K562 (cell line): Measurements from ENCODE around the gene AIFM1. TPM values are rescaled to one million over a fixed set of nuclear protein-coding genes. Genes with fewer than 3 reads are reported as not detected.
A peak's percentile ranks its signal among the peaks of the same experiment; 100 is the strongest.

Experiments used
- ADNP ChIP-seq: fragments of 200-800 bp; sonication (Bioruptor generic); IDR thresholded peaks from 2 replicates; pipeline ENCODE4 v1.6.1; 2016; ENCODE audit warnings: missing genetic modification characterization, missing compliant biosample characterization
- BHLHE40 ChIP-seq: IDR thresholded peaks from 2 replicates; pipeline ENCODE4 v1.6.1; 2011; ENCODE audit warnings: low read length, improper control_type of control experiment
- CTBP1 ChIP-seq: fragments of 450-650 bp; IDR thresholded peaks from 2 replicates; pipeline ENCODE4 v1.6.1; 2016; ENCODE audit warnings: borderline replicate concordance
- DDX20 ChIP-seq: fragments of 450-650 bp; IDR thresholded peaks from 2 replicates; pipeline ENCODE4 v1.6.1; 2016; ENCODE audit warnings: missing genetic modification characterization, low read depth, mild to moderate bottlenecking, missing compliant biosample characterization, moderate library complexity
- ESRRA ChIP-seq: fragments of 450-650 bp; IDR thresholded peaks from 2 replicates; pipeline ENCODE4 v1.6.1; 2014; ENCODE audit warnings: low read depth, mild to moderate bottlenecking, moderate library complexity, borderline replicate concordance
- FOXK1 ChIP-seq: sonication (generic); formaldehyde crosslinking; IDR thresholded peaks from 2 replicates; pipeline ENCODE4 v1.8.0; 2022; ENCODE audit warnings: missing genetic modification reagents, mild to moderate bottlenecking, borderline replicate concordance
- HDAC2 ChIP-seq: fragments of 450-650 bp; IDR thresholded peaks from 2 replicates; pipeline ENCODE4 v1.6.1; 2016; ENCODE audit warnings: mild to moderate bottlenecking
- LEF1 ChIP-seq: fragments of 450-650 bp; IDR thresholded peaks from 2 replicates; pipeline ENCODE4 v1.6.1; 2016; ENCODE audit warnings: mild to moderate bottlenecking
- MEF2D ChIP-seq: conservative IDR thresholded peaks from 2 replicates; pipeline ENCODE4 v1.6.1; 2016; ENCODE audit warnings: low read depth, missing genetic modification characterization, missing compliant biosample characterization
- POLR3A ChIP-seq: IDR thresholded peaks from 2 replicates; pipeline ENCODE4 v1.6.1; 2011; ENCODE audit warnings: borderline replicate concordance, mild to moderate bottlenecking, moderate library complexity; ENCODE audit not compliant: insufficient read length, insufficient read depth; ENCODE audit errors: extremely low read depth
- RBM22 ChIP-seq: fragments of 200-400 bp; formaldehyde crosslinking; IDR thresholded peaks from 2 replicates; pipeline ENCODE4 v1.6.1; 2018; ENCODE audit warnings: low read length, low read depth; ENCODE audit not compliant: poor library complexity, severe bottlenecking
- SRSF9 ChIP-seq: fragments of 200-400 bp; formaldehyde crosslinking; IDR thresholded peaks from 2 replicates; pipeline ENCODE4 v1.6.1; 2017; ENCODE audit warnings: low read depth, low read length, borderline replicate concordance
- TCFL5 ChIP-seq: fragments of 250-450 bp; sonication (Bioruptor Pico); conservative IDR thresholded peaks from 2 replicates; pipeline ENCODE4 v1.6.1; 2021; ENCODE audit warnings: mild to moderate bottlenecking, moderate library complexity, matching md5 sums
- TFAM ChIP-seq: fragments of 250-450 bp; sonication (Bioruptor Pico); conservative IDR thresholded peaks from 2 replicates; pipeline ENCODE4 v1.5.0; 2021; ENCODE audit warnings: mild to moderate bottlenecking, moderate library complexity
- ZNF184 ChIP-seq: sonication (generic); formaldehyde crosslinking; IDR thresholded peaks from 2 replicates; pipeline ENCODE4 v1.5.0; 2020; ENCODE audit warnings: missing genetic modification reagents
- ZNF253 ChIP-seq: fragments of 250-450 bp; sonication (Bioruptor Pico); conservative IDR thresholded peaks from 2 replicates; pipeline ENCODE4 v1.6.1; 2021; ENCODE audit warnings: mild to moderate bottlenecking
- ZNF3 ChIP-seq: fragments of 250-450 bp; sonication (Bioruptor Pico); IDR thresholded peaks from 2 replicates; pipeline ENCODE4 v1.5.0; 2021; ENCODE audit warnings: mild to moderate bottlenecking, moderate library complexity
- ZNF316 ChIP-seq: fragments of 450-650 bp; IDR thresholded peaks from 2 replicates; pipeline ENCODE4 v1.6.1; 2016
- ZNF507 ChIP-seq: conservative IDR thresholded peaks from 2 replicates; pipeline ENCODE4 v1.6.1; 2017; ENCODE audit warnings: missing genetic modification characterization, missing compliant biosample characterization
- ZNF561 ChIP-seq: fragments of 450-650 bp; formaldehyde crosslinking; conservative IDR thresholded peaks from 2 replicates; pipeline ENCODE4 v1.4.0; 2020; ENCODE audit warnings: mild to moderate bottlenecking, moderate library complexity
- polyA plus RNA-seq, 8 experiments: library from polyadenylated mRNA; depleted of rRNA in 4 of 8; stranded (reverse) in 5 of 8; unstranded in 3 of 8; fragments of >200 nt; fragmentation: Nextera tagmentation in 2 of 8; fragmentation: Illumina TruSeq in 1 of 8; extraction: Ambion mirVana in 2 of 8; extraction: Trizol in 1 of 8; gene quantifications; 2 replicates each; pipeline versions ENCODE4 v1.2.1 to v1.2.3, GENCODE V29; 2011 to 2014; ENCODE audit warnings: inconsistent platforms in 1 of 8, missing spikeins in 1 of 8
- total RNA-seq, 7 experiments: library from RNA; depleted of rRNA in 6 of 7; stranded (reverse); fragments of >200 nt in 6 of 7; fragmentation: Illumina TruSeq in 2 of 7; extraction: Trizol in 2 of 7; gene quantifications; 2 replicates each; pipeline versions ENCODE4 v1.2.1 to v1.2.3, GENCODE V29; 2011 to 2021; ENCODE audit warnings: low replicate concordance in 1 of 7
- TF ChIP-seq, protein P1 (sequence below): fragments of 250-450 bp; sonication (Bioruptor Pico); IDR thresholded peaks from 2 replicates; pipeline ENCODE4 v1.5.1; 2021; ENCODE audit warnings: mild to moderate bottlenecking
- TF ChIP-seq, protein P2 (sequence below): fragments of 250-450 bp; sonication (Bioruptor Pico); IDR thresholded peaks from 2 replicates; pipeline ENCODE4 v1.4.0; 2020
- TF ChIP-seq, protein P3 (sequence below): fragments of 250-450 bp; sonication (Bioruptor Pico); IDR thresholded peaks from 2 replicates; pipeline ENCODE4 v1.9.0; 2021; ENCODE audit warnings: mild to moderate bottlenecking, inconsistent platforms

Gene AIFM1
- total and polyA plus RNA-seq, 9 of the 15 experiments (the other 6 are each of a cell fraction or from before 2014, with no cell fraction given) = 51.0 to 117 (median 91.2) TPM

- TF ChIP-seq ZNF184 (CRISPR knock-in tag) (no peak), ZNF316 (peak; percentile 99), ADNP (no peak), CTBP1 (peak; percentile 70; the same call in 1 of the 2 replicates), FOXK1 (no peak), LEF1 (peak; percentile 22; the same call in 1 of the 2 replicates), ZNF507 (tag) (no peak), HDAC2 (no peak), ESRRA (no peak), MEF2D (tag) (no peak), SRSF9 (no peak), TFAM (CRISPR knock-in tag) (no peak), RBM22 (peak; percentile 64), ZNF253 (CRISPR knock-in tag) (no peak), TCFL5 (no peak), ZNF3 (CRISPR knock-in tag) (no peak), POLR3A (no peak), DDX20 (tag) (no peak), ZNF561 (CRISPR knock-in tag) (no peak), BHLHE40 (0 out of 2 replicates have a peak, but pooled peaks have one; percentile 22)
- TF ChIP-seq, protein P1, sequence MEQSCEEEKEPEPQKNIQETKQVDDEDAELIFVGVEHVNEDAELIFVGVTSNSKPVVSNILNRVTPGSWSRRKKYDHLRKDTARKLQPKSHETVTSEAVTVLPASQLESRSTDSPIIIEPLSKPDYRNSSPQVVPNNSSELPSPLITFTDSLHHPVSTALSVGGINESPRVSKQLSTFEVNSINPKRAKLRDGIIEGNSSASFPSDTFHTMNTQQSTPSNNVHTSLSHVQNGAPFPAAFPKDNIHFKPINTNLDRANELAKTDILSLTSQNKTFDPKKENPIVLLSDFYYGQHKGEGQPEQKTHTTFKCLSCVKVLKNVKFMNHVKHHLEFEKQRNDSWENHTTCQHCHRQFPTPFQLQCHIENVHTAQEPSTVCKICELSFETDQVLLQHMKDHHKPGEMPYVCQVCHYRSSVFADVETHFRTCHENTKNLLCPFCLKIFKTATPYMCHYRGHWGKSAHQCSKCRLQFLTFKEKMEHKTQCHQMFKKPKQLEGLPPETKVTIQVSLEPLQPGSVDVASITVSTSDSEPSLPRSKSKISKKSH (CRISPR knock-in tag) = no peak
- TF ChIP-seq, protein P2, sequence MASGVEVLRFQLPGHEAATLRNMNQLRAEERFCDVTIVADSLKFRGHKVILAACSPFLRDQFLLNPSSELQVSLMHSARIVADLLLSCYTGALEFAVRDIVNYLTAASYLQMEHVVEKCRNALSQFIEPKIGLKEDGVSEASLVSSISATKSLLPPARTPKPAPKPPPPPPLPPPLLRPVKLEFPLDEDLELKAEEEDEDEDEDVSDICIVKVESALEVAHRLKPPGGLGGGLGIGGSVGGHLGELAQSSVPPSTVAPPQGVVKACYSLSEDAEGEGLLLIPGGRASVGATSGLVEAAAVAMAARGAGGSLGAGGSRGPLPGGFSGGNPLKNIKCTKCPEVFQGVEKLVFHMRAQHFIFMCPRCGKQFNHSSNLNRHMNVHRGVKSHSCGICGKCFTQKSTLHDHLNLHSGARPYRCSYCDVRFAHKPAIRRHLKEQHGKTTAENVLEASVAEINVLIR (CRISPR knock-in tag) = no peak
- TF ChIP-seq, protein P3, sequence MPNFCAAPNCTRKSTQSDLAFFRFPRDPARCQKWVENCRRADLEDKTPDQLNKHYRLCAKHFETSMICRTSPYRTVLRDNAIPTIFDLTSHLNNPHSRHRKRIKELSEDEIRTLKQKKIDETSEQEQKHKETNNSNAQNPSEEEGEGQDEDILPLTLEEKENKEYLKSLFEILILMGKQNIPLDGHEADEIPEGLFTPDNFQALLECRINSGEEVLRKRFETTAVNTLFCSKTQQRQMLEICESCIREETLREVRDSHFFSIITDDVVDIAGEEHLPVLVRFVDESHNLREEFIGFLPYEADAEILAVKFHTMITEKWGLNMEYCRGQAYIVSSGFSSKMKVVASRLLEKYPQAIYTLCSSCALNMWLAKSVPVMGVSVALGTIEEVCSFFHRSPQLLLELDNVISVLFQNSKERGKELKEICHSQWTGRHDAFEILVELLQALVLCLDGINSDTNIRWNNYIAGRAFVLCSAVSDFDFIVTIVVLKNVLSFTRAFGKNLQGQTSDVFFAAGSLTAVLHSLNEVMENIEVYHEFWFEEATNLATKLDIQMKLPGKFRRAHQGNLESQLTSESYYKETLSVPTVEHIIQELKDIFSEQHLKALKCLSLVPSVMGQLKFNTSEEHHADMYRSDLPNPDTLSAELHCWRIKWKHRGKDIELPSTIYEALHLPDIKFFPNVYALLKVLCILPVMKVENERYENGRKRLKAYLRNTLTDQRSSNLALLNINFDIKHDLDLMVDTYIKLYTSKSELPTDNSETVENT (CRISPR knock-in tag) = peak; percentile 55; the same call in 1 of the 2 replicates
These were observed 44.7 kb downstream of the AIFM1 start (continued) for GRCh38 chrX:130120746-130121504.
